Thyroid gland (tissue), 4 donors: ENCODE data around the gene C20orf202.

ENCODE experiments used
- POLR2A ChIP-seq, 2 donors: fragments of 450-650 bp; IDR thresholded peaks; one replicate each; pipeline ENCODE4 v1.6.1; 2017; ENCODE audit warnings: antibody characterized with exemption in 2 of 2, mild to moderate bottlenecking in 2 of 2, moderate library complexity in 1 of 2
- TF ChIP-seq, protein P1 (sequence below), 6 experiments: fragments of 200-600 bp in 3 of 6; fragments of 450-650 bp in 3 of 6; sonication (generic) in 3 of 6; IDR thresholded peaks; one replicate each; pipeline ENCODE4 v1.5.1; 2016 to 2019; ENCODE audit warnings: antibody characterized with exemption in 6 of 6, mild to moderate bottlenecking in 2 of 6, inconsistent platforms in 1 of 6, moderate library complexity in 1 of 6

DNA sequence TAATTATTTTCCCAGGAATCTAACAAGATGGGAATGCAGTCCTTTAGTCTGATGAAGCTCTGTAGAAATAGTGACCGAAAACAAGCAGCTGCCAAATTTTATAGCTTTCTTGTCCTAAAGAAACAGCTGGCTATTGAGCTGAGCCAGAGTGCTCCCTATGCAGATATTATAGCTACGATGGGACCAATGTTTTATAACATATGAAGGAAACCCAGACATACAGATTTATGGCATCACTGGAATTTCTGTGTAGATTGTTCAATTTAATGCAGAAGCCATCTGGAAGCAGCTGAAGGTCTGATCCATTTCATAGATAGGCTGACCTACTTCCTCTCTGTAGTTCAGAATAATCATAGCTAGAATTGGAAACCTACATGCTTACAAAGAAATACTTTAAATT is 51.0 kb downstream of the C20orf202 start:
- TF ChIP-seq, protein P1, sequence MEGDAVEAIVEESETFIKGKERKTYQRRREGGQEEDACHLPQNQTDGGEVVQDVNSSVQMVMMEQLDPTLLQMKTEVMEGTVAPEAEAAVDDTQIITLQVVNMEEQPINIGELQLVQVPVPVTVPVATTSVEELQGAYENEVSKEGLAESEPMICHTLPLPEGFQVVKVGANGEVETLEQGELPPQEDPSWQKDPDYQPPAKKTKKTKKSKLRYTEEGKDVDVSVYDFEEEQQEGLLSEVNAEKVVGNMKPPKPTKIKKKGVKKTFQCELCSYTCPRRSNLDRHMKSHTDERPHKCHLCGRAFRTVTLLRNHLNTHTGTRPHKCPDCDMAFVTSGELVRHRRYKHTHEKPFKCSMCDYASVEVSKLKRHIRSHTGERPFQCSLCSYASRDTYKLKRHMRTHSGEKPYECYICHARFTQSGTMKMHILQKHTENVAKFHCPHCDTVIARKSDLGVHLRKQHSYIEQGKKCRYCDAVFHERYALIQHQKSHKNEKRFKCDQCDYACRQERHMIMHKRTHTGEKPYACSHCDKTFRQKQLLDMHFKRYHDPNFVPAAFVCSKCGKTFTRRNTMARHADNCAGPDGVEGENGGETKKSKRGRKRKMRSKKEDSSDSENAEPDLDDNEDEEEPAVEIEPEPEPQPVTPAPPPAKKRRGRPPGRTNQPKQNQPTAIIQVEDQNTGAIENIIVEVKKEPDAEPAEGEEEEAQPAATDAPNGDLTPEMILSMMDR (IDR thresholded peaks at IDR 0.05): no peak
- no peak for TF ChIP-seq POLR2A (IDR thresholded peaks at IDR 0.05)
